DMS53 treated with DMSO at 0.1 percent for 48 hours (cell line): ENCODE measurements around the gene PUM1.
"Not testable (repeated sequence)": the region's sequence is repeated elsewhere in the genome, so short reads cannot be mapped to it uniquely, and the experiment has no call there.

Experiments
- DNase-seq: peaks from one replicate; lab custom pipeline; 2025; ENCODE audit not compliant: unreplicated experiment; lab: John Stamatoyannopoulos, UW

Gene PUM1, protein sequence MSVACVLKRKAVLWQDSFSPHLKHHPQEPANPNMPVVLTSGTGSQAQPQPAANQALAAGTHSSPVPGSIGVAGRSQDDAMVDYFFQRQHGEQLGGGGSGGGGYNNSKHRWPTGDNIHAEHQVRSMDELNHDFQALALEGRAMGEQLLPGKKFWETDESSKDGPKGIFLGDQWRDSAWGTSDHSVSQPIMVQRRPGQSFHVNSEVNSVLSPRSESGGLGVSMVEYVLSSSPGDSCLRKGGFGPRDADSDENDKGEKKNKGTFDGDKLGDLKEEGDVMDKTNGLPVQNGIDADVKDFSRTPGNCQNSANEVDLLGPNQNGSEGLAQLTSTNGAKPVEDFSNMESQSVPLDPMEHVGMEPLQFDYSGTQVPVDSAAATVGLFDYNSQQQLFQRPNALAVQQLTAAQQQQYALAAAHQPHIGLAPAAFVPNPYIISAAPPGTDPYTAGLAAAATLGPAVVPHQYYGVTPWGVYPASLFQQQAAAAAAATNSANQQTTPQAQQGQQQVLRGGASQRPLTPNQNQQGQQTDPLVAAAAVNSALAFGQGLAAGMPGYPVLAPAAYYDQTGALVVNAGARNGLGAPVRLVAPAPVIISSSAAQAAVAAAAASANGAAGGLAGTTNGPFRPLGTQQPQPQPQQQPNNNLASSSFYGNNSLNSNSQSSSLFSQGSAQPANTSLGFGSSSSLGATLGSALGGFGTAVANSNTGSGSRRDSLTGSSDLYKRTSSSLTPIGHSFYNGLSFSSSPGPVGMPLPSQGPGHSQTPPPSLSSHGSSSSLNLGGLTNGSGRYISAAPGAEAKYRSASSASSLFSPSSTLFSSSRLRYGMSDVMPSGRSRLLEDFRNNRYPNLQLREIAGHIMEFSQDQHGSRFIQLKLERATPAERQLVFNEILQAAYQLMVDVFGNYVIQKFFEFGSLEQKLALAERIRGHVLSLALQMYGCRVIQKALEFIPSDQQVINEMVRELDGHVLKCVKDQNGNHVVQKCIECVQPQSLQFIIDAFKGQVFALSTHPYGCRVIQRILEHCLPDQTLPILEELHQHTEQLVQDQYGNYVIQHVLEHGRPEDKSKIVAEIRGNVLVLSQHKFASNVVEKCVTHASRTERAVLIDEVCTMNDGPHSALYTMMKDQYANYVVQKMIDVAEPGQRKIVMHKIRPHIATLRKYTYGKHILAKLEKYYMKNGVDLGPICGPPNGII

DNA sequence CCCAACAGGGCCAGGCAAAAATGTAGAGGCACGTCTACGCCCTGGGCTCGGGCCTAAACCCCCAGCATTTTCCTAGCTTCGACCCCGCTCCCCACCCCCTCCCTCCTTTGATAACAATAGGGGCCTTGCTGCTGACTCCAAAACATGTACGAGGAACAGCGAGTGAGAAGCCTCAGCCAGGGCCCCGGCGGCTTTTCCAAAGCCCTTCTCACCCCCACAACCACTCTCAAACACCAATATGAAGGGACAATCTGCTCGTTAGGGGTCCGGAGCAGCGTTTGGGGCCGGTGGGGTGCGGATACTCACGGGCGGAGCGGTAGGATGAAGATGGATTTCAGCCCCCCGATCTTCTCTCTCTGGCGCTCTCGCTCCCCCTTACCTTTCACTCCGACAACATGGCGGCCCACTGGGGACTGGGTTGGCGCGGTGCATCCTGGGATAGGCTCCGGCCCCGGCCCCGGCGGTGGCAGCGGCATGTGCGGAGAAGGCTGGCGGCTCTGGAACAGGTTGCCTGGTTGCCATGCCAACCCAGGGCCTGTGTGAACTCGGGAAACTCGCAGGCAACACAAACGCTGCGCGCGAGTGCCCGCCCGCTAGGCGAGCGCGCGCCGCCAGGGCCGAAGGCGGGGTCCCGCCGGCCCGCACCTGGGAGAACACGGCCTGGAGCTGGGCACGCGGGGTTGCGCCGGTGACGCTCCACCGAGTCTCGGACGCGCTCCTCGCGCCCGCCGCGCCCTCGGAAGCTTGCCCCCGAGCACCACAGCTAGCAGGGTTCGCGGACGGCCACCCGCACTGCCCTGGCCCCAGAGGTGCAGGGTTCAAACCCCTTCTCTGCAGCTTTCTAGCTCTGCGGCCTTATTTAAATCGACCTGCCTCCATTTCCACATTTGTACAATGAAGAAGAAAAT lies at the start of gene PUM1:
PUM1 (minus strand) TSS at position 408 of the 908 bp plus-strand sequence. CDS start 6,151 bp downstream, outside the sequence.
- DNase-seq: peak; percentile 96

DNA sequence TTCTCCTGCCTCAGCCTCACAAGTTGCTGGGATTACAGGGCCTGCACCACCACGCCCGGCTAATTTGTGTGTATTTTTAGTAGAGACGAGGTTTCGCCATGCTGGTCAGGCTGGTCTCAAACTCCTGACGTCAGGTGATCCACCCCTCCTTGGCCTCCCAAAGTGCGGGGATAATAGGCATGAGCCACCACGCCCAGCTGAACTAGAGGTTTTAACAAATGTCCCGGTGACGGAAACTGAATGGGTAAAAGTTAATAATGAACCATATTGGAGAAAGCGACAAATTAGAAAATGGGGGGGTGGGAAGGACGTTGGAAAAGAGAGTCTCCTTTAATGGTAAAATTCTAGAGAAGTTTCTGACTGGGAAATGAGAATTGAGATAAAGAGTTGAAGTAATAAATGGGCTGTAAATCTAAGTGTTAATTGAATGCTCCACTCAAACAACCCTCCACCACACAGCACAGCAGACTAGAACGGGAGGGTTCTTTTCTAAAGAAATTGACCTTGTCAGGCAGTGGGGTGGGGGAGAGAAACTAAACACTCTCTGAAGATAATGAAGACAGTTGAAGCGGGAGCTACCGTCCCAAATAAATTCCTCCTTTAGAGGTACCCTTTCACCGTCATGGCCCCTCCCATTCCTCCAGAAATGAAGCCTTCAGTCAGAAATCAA lies 46.9 kb upstream of the PUM1 start:
- no peak for DNase-seq

DNA sequence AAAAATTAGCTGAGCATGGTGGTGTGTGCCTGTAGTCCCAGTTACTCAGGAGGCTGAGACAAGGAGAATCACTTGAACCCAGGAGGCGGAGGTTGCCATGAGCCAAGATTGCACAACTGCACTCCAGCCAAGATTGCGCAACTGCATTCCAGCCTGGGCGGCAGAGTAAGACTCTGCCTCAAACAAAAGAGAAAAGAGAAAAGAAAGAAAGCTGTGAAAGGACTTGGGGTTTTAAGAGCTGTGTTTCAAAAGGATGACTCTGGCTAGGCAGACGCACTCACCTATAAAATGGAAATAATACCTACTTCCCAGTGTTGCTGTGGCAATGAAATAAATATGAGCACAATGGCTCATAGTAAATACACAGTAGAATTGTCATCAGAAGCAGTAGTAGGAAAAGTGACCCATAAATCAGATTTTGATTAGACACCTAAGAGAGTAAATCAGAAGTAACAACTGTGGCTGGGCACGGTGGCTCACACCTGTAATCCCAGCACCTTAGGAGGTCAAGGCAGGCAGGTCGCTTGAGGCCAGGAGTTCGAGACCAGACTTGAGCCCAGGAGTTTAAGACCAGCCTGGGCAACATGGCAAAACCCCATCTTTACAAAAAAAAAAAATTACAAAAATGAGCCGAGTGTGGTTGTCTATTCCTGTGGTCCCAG lies 45.9 kb upstream of the PUM1 start:
- DNase-seq: no peak

DNA sequence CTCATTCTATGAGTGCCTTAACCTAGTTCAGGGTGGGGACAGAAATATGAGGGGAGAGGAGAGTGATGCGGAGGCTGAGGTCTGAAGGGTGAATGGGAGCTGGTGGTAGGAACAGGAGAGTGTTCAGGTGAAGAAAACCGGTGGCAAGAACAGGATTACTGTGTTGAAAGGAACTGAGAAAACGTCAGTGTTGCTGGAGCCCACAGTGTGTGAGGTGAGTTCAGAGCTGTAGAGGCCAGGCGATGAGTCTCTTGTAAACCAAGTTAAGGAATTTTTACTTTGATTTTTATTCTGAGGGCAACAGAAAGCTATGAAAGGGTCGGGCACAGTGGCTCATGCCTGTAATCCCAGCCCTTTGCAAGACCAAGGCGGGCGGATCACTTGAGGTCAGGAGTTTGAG lies 45.3 kb upstream of the PUM1 start:
- no peak for DNase-seq

DNA sequence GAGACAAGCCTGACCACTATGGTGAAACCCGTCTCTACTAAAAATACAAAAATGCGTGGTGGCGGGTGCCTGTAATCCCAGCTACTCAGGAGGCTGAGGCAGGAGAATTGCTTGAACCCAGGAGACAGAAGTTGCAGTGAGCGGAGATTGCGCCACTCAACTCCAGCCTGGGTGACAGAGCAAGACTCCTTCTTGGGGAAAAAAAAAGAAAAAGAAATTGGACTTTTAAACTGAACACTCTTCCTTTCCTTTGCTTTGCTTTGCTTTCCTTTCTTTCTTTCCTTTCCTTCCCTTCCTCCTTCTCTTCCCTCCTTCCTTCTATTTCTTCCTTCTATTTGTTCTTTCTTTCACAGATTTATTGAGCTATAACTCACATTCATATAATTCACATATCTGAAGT lies 43.3 kb upstream of the PUM1 start:
- DNase-seq: no peak

DNA sequence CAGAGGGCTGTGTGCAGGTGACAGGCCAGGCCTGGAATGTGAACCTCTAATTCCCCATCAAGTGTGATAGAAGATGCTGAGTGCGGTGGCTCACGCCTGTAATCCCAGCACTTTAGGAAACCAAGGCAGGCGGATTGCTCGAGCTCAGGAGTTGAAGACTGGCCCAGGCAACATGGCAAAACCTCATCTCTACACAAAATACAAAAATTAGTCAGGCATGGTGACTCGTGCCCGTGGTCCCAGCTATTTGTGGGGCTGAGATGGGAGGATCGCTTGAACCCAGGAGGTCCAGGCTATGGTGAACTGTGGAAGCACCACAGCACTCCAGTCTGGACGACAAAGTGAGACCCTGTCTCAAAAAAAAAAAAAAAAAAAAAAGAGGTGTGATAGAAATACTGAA lies 40.1 kb upstream of the PUM1 start:
- DNase-seq: no peak

DNA sequence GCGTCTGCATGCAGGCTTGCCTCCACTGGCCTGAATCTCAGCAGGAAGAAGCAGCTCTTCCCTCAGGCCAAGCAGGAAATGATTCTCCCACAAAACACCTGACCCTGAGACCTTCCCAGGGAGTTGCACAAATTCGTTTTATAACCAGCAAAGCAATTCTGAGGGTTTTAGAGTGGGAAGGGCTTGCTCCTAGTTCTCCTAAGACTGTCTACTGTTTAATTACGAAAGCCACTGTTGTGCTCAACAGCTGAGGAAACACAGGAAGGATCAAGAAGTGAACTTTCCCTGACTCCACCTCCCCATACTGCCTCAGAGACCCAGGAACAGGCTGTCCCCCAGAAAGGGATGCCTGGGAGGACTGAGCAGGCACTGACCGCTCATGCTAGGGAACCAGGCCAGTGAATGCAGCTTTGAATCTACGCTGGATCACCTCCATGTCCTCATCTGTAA lies 37.0 kb upstream of the PUM1 start:
- DNase-seq: peak; percentile 12

DNA sequence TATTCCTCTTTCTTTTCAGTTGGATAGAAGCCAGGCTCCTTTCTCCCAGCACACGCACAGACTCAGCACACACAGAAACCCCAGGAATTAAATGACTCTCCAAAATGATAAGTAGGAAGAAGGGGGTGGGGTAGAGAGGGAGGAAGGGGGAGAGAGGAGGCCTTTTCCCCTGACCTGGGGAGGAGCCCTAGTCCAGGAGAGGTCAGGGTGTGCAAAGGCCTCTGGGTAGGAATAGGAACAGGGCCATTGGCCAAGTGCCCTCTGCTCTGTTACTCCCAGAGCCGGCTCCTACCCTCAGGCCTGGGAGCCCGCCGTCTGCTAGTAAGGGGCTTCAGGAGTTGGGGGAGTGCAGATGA lies 35.6 kb upstream of the PUM1 start:
- DNase-seq: no peak

DNA sequence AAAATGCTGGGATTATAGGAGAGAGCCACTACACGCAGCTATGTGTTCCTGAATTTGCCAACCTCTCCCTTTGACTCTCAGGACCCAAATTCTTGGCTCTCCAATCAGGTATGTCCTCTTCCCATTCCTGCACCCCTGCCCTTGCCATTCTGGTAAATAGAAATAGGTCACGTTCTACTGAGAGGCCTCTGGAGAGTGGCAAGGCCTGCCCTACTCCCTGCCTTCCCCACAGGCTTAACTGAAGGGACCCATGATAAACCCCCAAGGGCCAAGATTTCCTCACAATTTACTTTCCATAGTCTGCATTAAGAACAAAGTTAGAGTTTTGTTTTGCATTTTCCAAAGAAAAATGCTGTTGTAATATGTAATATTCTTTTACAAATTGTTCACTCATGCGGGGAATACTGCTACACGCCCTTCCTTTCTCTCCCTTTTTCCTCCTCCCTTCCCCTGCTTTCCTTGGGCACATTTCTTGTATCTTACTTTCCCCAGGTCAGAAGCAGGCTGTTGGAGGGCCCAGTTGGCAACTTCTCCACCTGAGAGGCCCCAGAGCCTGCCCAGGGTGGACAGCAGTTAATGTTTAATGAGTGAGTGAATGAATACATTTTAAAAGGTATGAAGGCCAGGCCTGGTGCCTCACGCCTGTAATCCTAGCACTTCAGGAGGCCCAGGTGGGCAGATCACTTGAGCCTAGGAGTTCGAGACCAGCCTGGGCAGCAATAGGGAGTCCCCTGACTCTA lies 33.9 kb upstream of the PUM1 start:
- DNase-seq: peak; percentile 28

DNA sequence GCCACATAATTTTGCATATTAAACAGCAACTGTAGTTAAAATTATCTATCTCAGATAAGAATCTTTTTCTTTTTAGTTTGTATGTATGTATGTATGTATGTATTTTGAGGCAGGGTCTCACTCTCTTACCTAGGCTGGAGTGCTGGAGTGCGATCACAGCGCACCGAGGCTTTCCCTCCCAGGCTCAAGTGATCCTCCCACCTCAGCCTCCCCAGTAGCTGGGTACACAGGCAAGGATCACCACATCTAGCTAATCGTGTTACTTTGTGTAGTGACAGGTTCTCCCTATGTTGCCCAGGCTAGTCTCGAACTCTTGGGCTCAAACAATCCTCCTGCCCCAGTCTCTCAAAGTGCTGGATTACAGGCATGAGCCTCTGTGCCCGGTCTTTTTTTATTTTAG lies 30.5 kb upstream of the PUM1 start:
- no peak for DNase-seq

DNA sequence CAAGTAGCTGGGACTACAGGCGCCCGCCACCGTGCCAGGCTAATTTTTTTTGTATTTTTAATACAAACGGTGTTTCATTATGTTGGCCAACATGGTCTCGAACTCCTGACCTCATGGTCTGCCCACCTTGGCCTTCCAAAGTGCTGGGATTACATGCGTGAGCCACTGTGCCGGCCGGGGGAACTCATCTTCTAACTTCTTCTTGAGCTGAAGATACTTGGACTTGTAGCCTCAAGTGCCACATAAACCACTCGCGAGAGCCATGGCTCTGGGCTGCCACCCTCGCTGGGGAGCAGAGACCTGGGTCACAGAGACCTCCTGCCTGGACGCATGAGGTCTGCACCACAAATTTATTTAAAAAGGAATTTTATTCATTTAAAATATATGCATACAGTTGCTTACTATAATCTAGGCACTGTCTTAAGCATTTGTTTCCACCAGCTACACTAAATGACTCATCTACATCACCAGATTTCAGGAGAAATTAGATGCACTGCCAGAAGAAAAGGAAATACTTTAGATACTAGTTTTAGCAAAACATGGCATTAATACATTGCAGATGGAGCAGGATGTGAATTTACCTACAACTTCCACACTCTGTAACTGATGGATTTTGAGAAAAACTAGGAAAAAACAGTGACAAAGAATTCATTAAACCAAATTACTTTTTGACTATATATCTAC lies 29.9 kb upstream of the PUM1 start:
- no peak for DNase-seq

DNA sequence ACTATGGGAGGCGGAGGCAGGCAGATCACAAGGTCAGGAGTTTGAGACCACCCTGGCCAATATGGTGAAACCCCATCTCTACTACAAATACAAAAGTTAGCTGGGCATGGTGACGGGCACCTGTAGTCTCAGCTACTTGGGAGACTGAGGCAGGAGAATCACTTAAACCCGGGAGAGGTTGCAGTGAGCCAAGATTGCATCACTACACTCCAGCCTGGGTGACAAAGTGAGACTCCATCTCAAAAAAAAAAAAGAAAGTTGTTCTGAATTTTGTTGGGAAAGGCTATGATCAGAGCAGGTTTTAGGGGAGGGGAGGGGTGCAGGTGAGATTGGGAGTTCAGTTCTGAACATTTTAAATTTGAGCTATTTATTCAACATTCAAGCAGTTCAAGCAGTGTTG lies 22.6 kb upstream of the PUM1 start:
- not testable (repeated sequence) for DNase-seq

DNA sequence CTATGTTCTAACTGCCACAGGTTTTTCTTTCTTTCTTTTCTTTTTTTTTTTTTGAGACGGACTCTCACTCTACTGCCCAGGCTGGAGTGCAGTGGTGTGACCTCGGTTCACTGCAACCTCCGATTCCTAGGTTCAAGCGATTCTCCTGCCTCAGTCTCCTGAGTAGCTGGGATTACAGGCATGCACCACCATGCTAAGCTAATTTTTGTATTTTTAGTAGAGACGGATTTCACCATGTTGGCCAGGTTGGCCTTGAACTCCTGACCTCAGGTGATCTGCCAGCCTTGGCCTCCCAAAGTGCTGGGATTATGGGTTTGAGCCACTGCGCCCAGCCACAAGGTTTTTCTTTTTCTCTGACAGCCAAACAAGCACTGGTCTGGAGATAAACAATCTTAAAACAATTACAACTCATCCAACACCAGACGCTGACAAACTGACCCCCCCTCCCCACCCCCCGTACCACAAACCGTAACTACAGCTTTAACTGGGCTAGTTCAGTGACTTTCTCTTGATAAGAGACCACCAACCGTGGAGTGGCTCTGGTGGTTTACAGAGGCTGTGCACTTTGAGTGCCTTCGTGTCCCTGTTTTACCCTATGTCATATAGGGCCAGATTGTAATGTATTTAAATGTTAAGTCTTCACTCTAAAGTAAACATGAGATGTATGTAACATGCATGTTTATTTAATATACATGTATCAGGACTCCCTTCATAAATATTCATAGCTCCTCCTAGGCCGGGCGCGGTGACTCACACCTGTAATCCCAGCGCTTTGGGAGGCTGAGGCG lies 19.5 kb upstream of the PUM1 start:
- no peak for DNase-seq

DNA sequence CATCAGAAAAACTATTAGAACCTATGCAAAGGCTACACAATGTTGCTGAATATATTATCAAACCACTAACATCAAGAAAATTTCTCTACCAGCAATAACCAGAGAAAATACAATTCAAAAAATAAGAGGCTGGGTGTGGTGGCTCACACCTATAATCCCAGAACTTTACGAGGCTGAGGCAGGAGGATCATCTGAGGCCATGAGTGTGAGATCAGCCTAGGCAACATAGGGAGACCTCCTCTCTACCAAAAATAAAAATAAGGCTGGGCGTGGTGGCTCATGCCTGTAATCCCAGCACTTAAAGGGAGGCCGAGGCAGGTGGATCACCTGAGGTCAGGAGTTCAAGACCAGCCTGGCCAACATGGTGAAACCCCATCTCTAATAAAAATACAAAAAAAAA lies 16.9 kb upstream of the PUM1 start:
- no peak for DNase-seq

DNA sequence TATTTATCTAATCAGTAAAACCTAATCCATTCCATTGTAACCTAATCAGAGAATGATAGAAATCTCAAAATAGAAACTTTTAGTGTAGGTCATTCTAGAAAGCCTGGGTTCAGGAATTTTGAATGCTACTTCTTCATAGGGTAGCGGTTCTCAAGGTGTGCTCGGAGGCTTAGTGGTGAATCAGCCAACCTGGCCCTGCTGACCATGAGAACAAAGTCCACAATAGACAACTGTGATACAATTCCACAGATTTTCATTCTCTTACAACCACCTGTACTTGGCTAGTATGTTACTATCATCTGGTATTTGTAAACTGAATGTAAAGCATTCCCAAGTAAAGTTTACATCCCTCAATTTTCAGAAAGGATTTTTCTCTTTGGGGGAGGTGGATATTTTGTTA lies 7.5 kb upstream of the PUM1 start:
- DNase-seq: no peak

DNA sequence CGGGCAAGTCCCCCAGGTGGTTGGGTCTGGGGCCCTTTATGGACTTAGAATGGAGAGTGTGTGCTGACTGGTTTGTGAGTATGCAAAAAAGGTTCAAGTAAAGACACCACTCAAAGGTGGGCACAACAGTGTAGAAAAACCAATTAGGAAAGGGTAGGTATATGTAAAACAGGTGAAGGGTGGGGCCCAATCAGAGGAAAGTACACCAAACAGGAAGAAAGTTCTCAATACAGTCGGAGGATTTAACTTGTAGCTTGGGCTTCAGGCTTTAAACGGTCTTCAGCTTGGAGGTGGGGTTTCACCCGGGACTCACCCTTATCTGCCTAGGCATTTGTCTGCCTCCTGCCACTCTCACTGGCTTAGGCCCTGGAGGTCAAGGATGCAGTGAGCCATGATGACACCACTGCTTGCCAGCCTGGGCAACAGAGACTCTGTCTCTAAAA lies 6.8 kb upstream of the PUM1 start:
- no peak for DNase-seq

DNA sequence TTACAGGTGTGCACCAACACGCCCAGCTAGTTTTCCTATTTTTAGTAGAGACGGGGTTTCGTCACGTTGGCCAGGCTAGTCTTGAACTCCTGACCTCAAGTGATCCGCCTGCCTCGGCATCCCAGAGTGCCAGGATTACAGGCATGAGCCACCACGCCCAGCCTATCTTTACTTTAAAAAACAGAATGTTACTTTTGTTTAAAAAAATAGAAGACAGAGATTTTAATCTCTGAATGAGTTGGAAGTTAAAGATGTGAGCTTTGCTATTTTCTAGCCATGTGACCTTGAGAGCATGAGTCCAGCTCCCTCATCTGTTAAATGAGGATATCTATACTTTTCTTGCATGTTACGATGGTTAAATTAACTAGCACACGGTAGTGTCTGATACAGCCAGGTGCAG lies 3.9 kb upstream of the PUM1 start:
- DNase-seq: no peak
